B cell (primary cell): Measurements from ENCODE around the gene ZNF879. TPM values are rescaled to one million over a fixed set of nuclear protein-coding genes. Genes with fewer than 3 reads are reported as not detected.

Experiments
- ATAC-seq: fragments of 200-7000 bp; cut with Tn5 transposase; one replicate; pipeline ENCODE4 v1.10.0; 2021; ENCODE audit warnings: low read depth, mild to moderate bottlenecking, moderate number of reproducible peaks, moderate library complexity
- CTCF ChIA-PET: fragments of 350-600 bp; sonication (Branson Sonifier 250); formaldehyde crosslinking; loops from one replicate; lab custom pipeline; 2021; ENCODE audit warnings: antibody characterized with exemption, inconsistent platforms; lab: Charles Lee
- POLR2A ChIA-PET: fragments of 350-600 bp; sonication (Branson Sonifier 250); formaldehyde crosslinking; loops from one replicate; lab custom pipeline; 2021; ENCODE audit warnings: antibody characterized with exemption; lab: Charles Lee
- DNase-seq: peaks from one replicate; pipeline ENCODE4 v3.0.0; 2013
- H2AFZ ChIP-seq: 2 replicates; pipeline ENCODE4 v1.6.1; 2012; ENCODE audit warnings: mild to moderate bottlenecking, low read depth, low read length; ENCODE audit not compliant: insufficient read depth, poor library complexity, severe bottlenecking
- H3K27ac ChIP-seq, 2 donors: 1 replicate in 1 of 2; 2 replicates in 1 of 2; pipeline ENCODE4 v1.5.1; 2012 to 2013; ENCODE audit warnings: low read length in 2 of 2, mild to moderate bottlenecking in 2 of 2, moderate library complexity in 1 of 2
- H3K27me3 ChIP-seq, 4 experiments: fragments of 200-600 bp in 1 of 4; sonication (generic) in 1 of 4; replicated peaks in 1 of 4; 1 replicate in 2 of 4; 2 replicates in 2 of 4; pipeline versions ENCODE4 v1.6.1 to v1.7.0; 2013 to 2016; ENCODE audit warnings: low read length in 3 of 4, mild to moderate bottlenecking in 2 of 4, mixed read lengths in 1 of 4, moderate library complexity in 1 of 4; ENCODE audit not compliant: insufficient read depth in 4 of 4, control insufficient read depth in 3 of 4; ENCODE audit errors: control extremely low read depth in 1 of 4
- H3K36me3 ChIP-seq, 2 experiments: replicated peaks in 1 of 2; 1 replicate in 1 of 2; 2 replicates in 1 of 2; pipeline versions ENCODE4 v1.6.1 to v1.7.1; 2013; ENCODE audit warnings: low read length in 1 of 2; ENCODE audit not compliant: insufficient read depth in 2 of 2, control insufficient read depth in 1 of 2; ENCODE audit errors: control extremely low read depth in 1 of 2, extremely low read depth in 1 of 2
- H3K4me1 ChIP-seq, 2 donors: fragments of 200-600 bp in 1 of 2; sonication (generic) in 1 of 2; 1 replicate in 1 of 2; 2 replicates in 1 of 2; pipeline versions ENCODE4 v1.5.1 to v1.6.1; 2013 to 2017; ENCODE audit warnings: low read length in 2 of 2; ENCODE audit not compliant: control insufficient read depth in 2 of 2, insufficient read depth in 2 of 2
- H3K4me2 ChIP-seq: replicated peaks from 2 replicates; pipeline ENCODE3; 2012; ENCODE audit warnings: mild to moderate bottlenecking, low read depth, low read length; ENCODE audit not compliant: poor library complexity, severe bottlenecking
- H3K4me3 ChIP-seq, 5 experiments: fragments of 200-600 bp in 1 of 5; sonication (generic) in 1 of 5; 1 replicate in 3 of 5; 2 replicates in 2 of 5; pipeline versions ENCODE4 v1.5.1 to v1.7.0; 2011 to 2016; ENCODE audit warnings: low read length in 4 of 5, mild to moderate bottlenecking in 4 of 5, low read depth in 2 of 5, control low read depth in 1 of 5, moderate library complexity in 1 of 5; ENCODE audit not compliant: insufficient read depth in 1 of 5; ENCODE audit errors: control extremely low read depth in 1 of 5, extremely low read depth in 1 of 5
- H3K79me2 ChIP-seq: fragments of 200-600 bp; sonication (generic); one replicate; pipeline ENCODE4 v1.6.0; 2016; ENCODE audit warnings: low read length; ENCODE audit not compliant: control insufficient read depth, insufficient read depth
- H3K9ac ChIP-seq: fragments of 200-600 bp; sonication (generic); 2 replicates; pipeline ENCODE4 v1.6.1; 2017; ENCODE audit warnings: mild to moderate bottlenecking, low read length, moderate library complexity
- H3K9me3 ChIP-seq, 3 donors: one replicate each; pipeline versions ENCODE4 v1.6.1 to v1.7.1; 2013; ENCODE audit warnings: low read length in 2 of 3; ENCODE audit not compliant: control insufficient read depth in 2 of 3, insufficient read depth in 1 of 3; ENCODE audit errors: control extremely low read depth in 1 of 3
- H4K20me1 ChIP-seq: 2 replicates; pipeline ENCODE4 v1.6.0; 2012; ENCODE audit warnings: mild to moderate bottlenecking, low read length; ENCODE audit not compliant: insufficient read depth, control insufficient read depth, poor library complexity, severe bottlenecking
- H3K27ac Mint-ChIP-seq: one replicate; pipeline ENCODE4 v1.8.0; 2021; ENCODE audit warnings: mixed read lengths
- H3K27me3 Mint-ChIP-seq: one replicate; pipeline ENCODE4 v1.8.0; 2021; ENCODE audit warnings: mixed read lengths
- H3K4me1 Mint-ChIP-seq: one replicate; pipeline ENCODE4 v1.8.0; 2021; ENCODE audit warnings: mixed read lengths
- H3K4me3 Mint-ChIP-seq: one replicate; pipeline ENCODE4 v1.8.0; 2021; ENCODE audit warnings: mixed read lengths
- H3K9me3 Mint-ChIP-seq: one replicate; pipeline ENCODE4 v1.8.0; 2022; ENCODE audit warnings: mixed read lengths; ENCODE audit not compliant: insufficient read depth
- CTCF ChIP-seq: fragments of 200-600 bp; IDR thresholded peaks from one replicate; pipeline ENCODE4 v1.8.0; 2022; ENCODE audit warnings: antibody characterized with exemption, mild to moderate bottlenecking
- EZH2 ChIP-seq: IDR thresholded peaks from 2 replicates; pipeline ENCODE4 v1.6.1; 2012; ENCODE audit warnings: borderline replicate concordance, low read depth, mild to moderate bottlenecking, moderate library complexity, low read length; ENCODE audit not compliant: insufficient read depth, poor library complexity, severe bottlenecking
- WGBS: methylation state at CpG from one replicate; pipeline ENCODE4 v1.1.5; 2013; ENCODE audit warnings: missing lambda C conversion rate; ENCODE audit not compliant: insufficient coverage; 5-methylcytosine and 5-hydroxymethylcytosine counted together
- intact Hi-C: fragments of 100-400 bp; cut with micrococcal nuclease; formaldehyde crosslinking; loops from one replicate; pipeline ENCODE4 v1.10.0; 2022
- polyA plus RNA-seq: library from polyadenylated mRNA; depleted of rRNA; stranded (reverse); fragments of >200 nt; gene quantifications from 2 replicates; pipeline ENCODE4 v1.2.3, GENCODE V29; 2012
- total RNA-seq, 2 donors: library from RNA; stranded (reverse); fragments of 120-200 nt in 1 of 2; gene quantifications; 1 replicate in 1 of 2; 2 replicates in 1 of 2; pipeline versions ENCODE4 v1.2.3 to v1.2.4, GENCODE V29; 2013 to 2022

ZNF879 gene
- total and polyA plus RNA-seq, 2 donors (not counting 1 experiment from before 2014, with no cell fraction given), result 2.4 to 14.7 TPM

GRCh38 chr5:179006564-179006963 lies 17.0 kb upstream of the ZNF879 start:
- intact Hi-C loops, result no loop called here
- peaks cover 12% of the 10 kb centered on the region for H3K27me3 Mint-ChIP-seq
- 86% methylated on average over 2 of the region's 2 CpGs for WGBS
- Histone ChIP-seq H3K4me3 (no peak overlapping the region), H3K27me3 (peaks cover 0 to 2% (median 0%) of the 10 kb centered on the region in 4 experiments), H3K4me2 (no peak overlapping the region), H3K9ac (no peak overlapping the region), H3K4me1 (no peaks in the 10 kb centered on the region), H2AFZ (no peak overlapping the region), H3K79me2 (no peaks in the 10 kb centered on the region), H3K9me3 (peaks cover 3 to 12% (median 6%) of the 10 kb centered on the region in 3 donors), H3K36me3 (no peaks in the 10 kb centered on the region), H4K20me1 (no peaks in the 10 kb centered on the region), H3K27ac (no peak overlapping the region)
- peaks cover 10% of the 10 kb centered on the region for H3K9me3 Mint-ChIP-seq
- CTCF ChIA-PET, result no interaction called here
- POLR2A ChIA-PET, result no interaction called here
- no peak for TF ChIP-seq EZH2
- TF ChIP-seq CTCF, result no peak
- DNase-seq (no peak), ATAC-seq (no peak)
- H3K4me1 Mint-ChIP-seq, result no peaks in the 10 kb centered on the region
- no peak overlapping the region for H3K27ac Mint-ChIP-seq
- no peak overlapping the region for H3K4me3 Mint-ChIP-seq

DNA sequence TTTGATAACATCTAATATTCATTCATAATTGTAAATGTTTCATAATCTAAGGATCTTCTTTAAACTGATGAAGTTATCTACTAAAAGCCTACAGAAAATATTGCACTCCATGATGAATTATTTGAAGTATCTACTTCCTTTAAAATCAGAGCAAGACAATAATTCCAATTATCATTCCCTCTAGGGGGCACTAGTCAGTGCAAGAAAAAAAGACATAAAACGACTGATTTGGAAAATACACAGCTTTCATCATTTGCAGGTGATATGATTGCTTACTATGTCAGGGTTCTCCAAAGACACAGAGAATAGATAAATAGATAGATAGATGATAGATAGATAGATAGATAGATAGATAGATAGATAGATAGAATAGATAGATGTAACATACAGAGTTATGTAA lies 14.9 kb upstream of the ZNF879 start:
- Mint-ChIP-seq H3K4me3 (no peak overlapping the region), H3K27me3 (peaks cover 4% of the 10 kb centered on the region), H3K9me3 (peaks cover 8% of the 10 kb centered on the region), H3K4me1 (no peaks in the 10 kb centered on the region), H3K27ac (no peak overlapping the region)
- H3K9ac ChIP-seq, result no peak overlapping the region
- no peaks in the 10 kb centered on the region for H3K4me1 ChIP-seq
- ATAC-seq (no peak), DNase-seq (no peak)
- no CpG with 5 or more reads among the region's 1 CpG for WGBS
- no peaks in the 10 kb centered on the region for H3K79me2 ChIP-seq
- peaks cover 6 to 18% (median 9%) of the 10 kb centered on the region in 3 donors for H3K9me3 ChIP-seq
- no peak overlapping the region for H3K27ac ChIP-seq
- CTCF ChIA-PET, result no interaction called here
- TF ChIP-seq EZH2 (no peak), CTCF (no peak)
- no peak overlapping the region for H2AFZ ChIP-seq
- H3K4me2 ChIP-seq, result no peak overlapping the region
- intact Hi-C loops, result no loop called here
- H3K36me3 ChIP-seq, result no peaks in the 10 kb centered on the region
- POLR2A ChIA-PET, result no interaction called here
- no peaks in the 10 kb centered on the region for H4K20me1 ChIP-seq
- peaks cover 0 to 2% (median 0%) of the 10 kb centered on the region in 4 experiments for H3K27me3 ChIP-seq
- no peak overlapping the region for H3K4me3 ChIP-seq
